HG02970 (cell line): ENCODE results near the gene EIF4E3.

Source experiments
- ATAC-seq: cut with Tn5 transposase; IDR thresholded peaks from one replicate; pipeline ENCODE4 v1.9.1; 2021; ENCODE audit warnings: mild to moderate bottlenecking, moderate library complexity, moderate number of reproducible peaks; ENCODE audit not compliant: unreplicated experiment, low FRiP score

EIF4E3 gene

GRCh38 chr3:71692139-71692538, 33.1 kb downstream of the EIF4E3 start:
- ATAC-seq, result no peak

- ATAC-seq, result no peak
Observed at GRCh38 chr3:71690341-71690841, 34.8 kb downstream of the EIF4E3 start.

- no peak for ATAC-seq
Observed at GRCh38 chr3:71689291-71689690, 35.9 kb downstream of the EIF4E3 start.

GRCh38 chr3:71688121-71688520, 37.1 kb downstream of the EIF4E3 start:
- no peak for ATAC-seq

- ATAC-seq, result no peak
Observed at GRCh38 chr3:71685686-71686085, 39.5 kb downstream of the EIF4E3 start.

- ATAC-seq, result no peak
Observed at GRCh38 chr3:71684757-71685386, 40.3 kb downstream of the EIF4E3 start.

- no peak for ATAC-seq
Observed at GRCh38 chr3:71684046-71684756, 41.0 kb downstream of the EIF4E3 start.

GRCh38 chr3:71681224-71681668, 44.0 kb downstream of the EIF4E3 start:
- no peak for ATAC-seq

GRCh38 chr3:71680603-71681002, 44.6 kb downstream of the EIF4E3 start:
- no peak for ATAC-seq

GRCh38 chr3:71676931-71677330, 48.3 kb downstream of the EIF4E3 start:
- ATAC-seq, result no peak

GRCh38 chr3:71673486-71673885, 51.7 kb downstream of the EIF4E3 start:
- no peak for ATAC-seq

GRCh38 chr3:71672807-71673206, 52.4 kb downstream of the EIF4E3 start:
- ATAC-seq, result no peak

- no peak for ATAC-seq
Observed at GRCh38 chr3:71672340-71672739, 52.9 kb downstream of the EIF4E3 start.

- ATAC-seq, result no peak
Observed at GRCh38 chr3:71671216-71671845, 53.9 kb downstream of the EIF4E3 start.

- ATAC-seq, result no peak
Observed at GRCh38 chr3:71662568-71662967, 62.6 kb downstream of the EIF4E3 start.

GRCh38 chr3:71662056-71662455, 63.1 kb downstream of the EIF4E3 start:
- ATAC-seq, result no peak

- no peak for ATAC-seq
Observed at GRCh38 chr3:71659864-71660591, 65.2 kb downstream of the EIF4E3 start.

- ATAC-seq, result no peak
Observed at GRCh38 chr3:71657831-71658530, 67.2 kb downstream of the EIF4E3 start.

- ATAC-seq, result no peak
Observed at GRCh38 chr3:71655061-71655460, 70.1 kb downstream of the EIF4E3 start.

GRCh38 chr3:71653414-71653807, 71.8 kb downstream of the EIF4E3 start:
- ATAC-seq, result no peak
